GM21717 (cell line): ENCODE measurements around the gene MYL9.

ENCODE experiments used
- ATAC-seq: cut with Tn5 transposase; IDR thresholded peaks from one replicate; pipeline ENCODE4 v1.9.1; 2021; ENCODE audit warnings: mild to moderate bottlenecking, moderate library complexity; ENCODE audit not compliant: unreplicated experiment

The MYL9 gene

DNA sequence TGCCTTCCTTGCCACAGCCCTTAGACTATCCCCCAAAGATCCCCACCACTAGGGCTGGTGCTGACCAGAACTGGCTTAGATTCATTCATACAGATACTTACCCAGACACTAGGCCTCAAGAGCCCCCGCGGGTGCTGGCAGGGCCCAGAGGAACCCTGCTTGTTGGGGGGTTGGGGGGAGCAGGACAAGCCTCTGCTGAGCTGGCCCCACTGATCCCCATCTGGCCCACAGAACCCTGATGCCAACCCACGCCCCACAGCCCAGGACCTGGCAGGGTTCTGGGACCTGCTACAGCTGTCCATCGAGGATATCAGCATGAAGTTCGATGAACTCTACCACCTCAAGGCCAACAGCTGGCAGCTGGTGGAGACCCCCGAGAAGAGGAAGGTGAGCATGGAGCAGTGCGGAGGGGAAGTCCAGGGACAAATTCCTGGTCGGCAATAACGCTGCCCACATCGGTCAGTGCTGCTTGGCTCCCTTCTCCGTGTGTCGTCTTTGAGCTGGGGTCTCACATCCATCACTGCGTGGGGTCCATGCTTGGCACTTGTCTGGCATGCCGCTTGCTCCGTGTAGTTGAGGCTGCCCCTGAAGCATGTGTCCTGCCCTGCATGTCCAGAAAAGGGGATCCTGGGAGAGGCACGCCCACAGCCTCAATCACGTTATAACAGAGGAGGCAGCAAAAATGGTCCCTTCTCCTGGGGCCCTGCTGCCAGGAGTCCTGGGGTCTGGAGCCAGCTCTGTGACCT, 15.5 kb upstream of the MYL9 start:
- no peak for ATAC-seq

GRCh38 chr20:36526521-36527011, 14.8 kb upstream of the MYL9 start:
- ATAC-seq: no peak

DNA sequence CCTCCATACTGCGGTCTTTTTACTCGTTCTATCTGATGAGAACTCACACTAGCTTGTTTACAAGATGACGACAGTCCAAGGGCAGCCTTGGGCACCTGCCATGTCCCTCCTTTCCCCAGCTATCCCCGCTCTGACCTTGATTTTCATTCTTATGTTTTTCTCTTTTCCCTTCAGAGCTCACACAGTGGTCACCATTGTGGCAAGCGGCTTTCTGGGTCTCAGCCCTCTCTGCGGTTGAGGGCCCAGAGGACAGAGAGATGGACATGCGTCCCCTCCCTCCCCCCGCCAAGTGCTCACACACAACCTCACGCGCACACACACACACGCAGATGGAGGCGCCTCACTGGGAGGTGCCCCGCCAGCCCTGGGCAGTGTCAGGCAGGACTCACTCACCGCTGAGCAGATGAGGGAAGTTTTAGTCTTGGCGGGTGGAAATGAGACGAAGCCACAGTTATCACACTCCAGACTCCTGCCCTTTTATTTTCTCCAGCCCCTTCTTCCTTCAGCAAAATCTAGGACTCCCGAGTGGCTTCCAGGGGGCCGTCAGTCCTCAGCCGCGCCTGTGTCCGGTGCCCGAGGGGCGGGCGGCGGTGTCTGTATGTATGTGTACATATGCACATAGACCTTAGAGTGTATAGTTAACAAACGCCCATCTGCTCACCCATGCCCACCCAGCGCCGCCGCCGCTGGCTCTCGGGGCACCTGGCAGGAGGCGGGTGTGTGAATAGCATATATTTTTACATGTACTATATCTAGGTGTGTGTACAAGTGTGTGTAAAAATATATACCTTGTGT, 13.8 kb upstream of the MYL9 start:
- ATAC-seq: no peak

DNA sequence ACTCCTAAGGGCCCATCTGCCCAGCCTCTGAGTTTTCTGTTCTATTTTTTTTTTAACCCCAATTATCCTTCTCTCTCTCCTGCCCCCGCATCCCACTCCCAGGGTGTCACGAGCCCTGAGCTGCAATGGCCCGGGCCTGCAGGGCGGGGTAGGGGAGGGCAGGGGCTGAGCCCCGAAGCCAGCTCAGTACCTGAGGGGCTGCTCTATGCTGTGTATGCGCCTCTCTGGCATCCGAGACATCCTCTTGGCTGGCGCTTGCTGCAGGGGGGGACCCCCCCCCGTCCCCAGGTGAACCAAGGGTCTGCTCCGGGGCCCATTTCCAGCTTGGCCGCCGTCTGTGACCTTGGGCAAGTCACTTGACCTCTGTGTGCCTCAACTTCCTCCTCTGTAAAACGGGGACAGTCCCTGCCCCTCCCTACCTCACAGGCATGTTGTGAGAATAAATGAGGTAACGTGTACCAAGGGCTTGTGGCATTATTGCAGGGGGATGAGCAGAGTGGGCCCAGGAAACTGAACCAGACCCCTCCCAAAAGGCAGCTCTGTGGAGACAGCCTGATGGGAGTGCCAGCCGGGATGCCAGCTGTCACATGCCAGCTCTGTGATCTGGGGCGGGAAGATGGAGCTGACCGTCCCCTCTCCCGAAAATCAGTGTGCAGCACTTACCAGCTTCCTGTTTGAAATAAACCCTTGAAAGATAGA, 13.0 kb upstream of the MYL9 start:
- no peak for ATAC-seq

DNA sequence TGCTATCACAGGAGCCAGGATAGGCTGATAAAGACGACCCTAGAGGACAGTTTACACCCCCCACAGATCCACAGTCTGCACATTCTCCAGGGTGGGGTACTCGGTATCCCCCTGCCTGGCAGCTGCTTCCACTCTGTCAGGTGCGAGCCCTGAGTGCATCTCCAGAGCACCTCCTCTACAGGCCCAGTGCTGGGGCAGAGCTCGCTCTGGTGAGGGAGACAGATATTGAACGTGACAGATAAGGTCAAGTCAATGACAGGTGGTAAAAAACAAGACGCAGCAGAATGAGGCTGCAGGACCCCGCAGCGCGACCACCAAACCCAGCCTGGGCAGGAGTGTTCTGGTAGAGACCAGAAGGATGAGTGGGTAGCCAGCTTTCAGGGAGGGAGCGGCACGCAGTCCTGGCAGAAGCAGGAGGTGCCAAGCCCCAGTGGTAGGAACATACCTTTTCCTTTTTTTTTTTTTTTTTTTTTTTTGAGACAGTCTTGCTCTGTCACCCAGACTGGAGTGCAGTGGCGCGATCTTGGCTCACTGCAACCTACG, 12.4 kb upstream of the MYL9 start:
- ATAC-seq: no peak

DNA sequence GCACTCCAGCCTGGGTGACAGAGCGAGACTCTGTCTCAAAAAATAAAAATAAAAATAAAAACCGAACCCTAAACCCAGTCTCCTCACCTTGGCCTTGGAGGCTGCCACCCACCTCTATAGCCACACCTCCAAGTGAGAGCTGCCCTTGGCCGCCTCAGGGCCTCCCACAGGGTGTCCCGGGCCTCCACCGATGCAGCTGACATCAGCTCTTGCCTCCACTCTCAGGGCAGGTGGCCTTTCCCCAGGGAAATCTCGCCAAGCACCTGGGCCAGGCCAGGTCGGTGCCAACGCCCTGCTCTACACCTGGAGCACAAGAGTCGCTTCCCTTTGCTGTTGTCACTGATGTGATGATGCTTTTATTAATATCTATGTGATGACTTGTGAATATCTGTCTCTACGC, 8.9 kb upstream of the MYL9 start:
- no peak for ATAC-seq

DNA sequence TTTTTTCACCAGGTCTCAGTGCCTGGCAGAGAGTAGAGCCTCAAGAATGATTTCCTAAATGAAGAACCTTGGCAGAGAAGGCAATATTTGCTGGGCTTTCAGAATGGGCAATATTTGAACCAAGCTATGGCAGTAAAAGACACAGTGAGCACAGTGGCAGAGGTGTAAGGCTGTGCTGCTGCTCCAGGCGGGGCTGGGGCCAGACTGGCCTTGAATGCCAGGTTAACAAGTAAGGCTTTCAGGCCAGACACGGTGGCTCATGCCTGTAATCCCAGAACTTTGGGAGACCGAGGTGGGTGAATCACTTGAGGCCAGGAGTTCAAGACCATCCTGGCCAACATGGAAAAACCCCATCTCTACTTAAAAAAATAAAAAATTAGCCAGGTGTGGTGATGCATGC, 8.5 kb upstream of the MYL9 start:
- ATAC-seq: no peak

DNA sequence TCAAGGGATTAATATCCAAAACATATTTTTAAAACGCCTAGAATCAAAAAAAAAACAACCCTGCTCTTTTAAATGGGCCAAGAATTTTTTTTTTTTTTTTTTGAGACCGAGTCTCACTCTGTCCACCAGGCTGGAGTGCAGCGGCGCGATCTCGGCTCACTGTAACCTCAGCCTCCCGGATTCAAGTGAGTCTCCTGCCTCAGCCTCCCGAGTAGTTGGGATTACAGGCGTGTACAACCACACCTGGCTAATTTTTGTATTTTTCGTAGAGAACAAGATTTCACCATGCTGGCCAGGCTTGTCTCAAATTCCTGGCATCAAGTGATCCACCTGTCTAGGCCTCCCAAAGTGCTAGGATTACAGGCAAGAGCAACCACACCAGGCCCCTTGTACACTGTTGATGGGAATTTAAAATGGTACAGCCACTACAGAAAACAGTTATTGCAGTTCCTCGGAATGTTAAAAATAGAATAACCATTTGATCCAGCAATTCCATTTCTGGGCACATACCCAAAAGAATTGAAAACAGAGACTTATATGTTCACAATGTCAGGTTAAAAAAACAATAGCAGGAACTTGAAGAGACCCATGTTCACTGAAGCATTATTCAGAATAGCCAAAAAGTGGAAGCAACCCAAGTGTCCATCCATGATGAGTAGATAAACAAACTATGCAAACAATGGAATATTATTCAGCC, 3.1 kb upstream of the MYL9 start:
- ATAC-seq: no peak

GRCh38 chr20:36540551-36541211, 638 bp upstream of the MYL9 start:
- no peak for ATAC-seq

- ATAC-seq: no peak
Observed at GRCh38 chr20:36541768-36542488, 609 bp downstream of the MYL9 start.

GRCh38 chr20:36542516-36543183, 1.3 kb downstream of the MYL9 start:
- no peak for ATAC-seq

GRCh38 chr20:36543184-36544133, 2.1 kb downstream of the MYL9 start:
- ATAC-seq: no peak

GRCh38 chr20:36544134-36545018, 3.1 kb downstream of the MYL9 start:
- ATAC-seq: no peak

- no peak for ATAC-seq
Observed at GRCh38 chr20:36546111-36546736, 4.9 kb downstream of the MYL9 start.

GRCh38 chr20:36547186-36548005, 6.1 kb downstream of the MYL9 start:
- no peak for ATAC-seq

- no peak for ATAC-seq
Observed at GRCh38 chr20:36548006-36548315, 6.6 kb downstream of the MYL9 start.
